HCT116 (cell line): Measurements from ENCODE around the gene PRDM12. TPM values are rescaled to one million over a fixed set of nuclear protein-coding genes. Genes with fewer than 3 reads are reported as not detected.

Experiments
- ATAC-seq: fragments of 200-7000 bp; cut with Tn5 transposase; 2 replicates; pipeline ENCODE4 v1.9.1; 2020; ENCODE audit warnings: mild to moderate bottlenecking, moderate library complexity
- BruUV-seq: library from RNA; stranded (reverse); fragments of 400-500 nt; replicated peaks from 2 replicates; lab custom pipeline; 2021; lab: Mats Ljungman, UMichigan
- CTCF ChIA-PET: fragments of 300-600 bp; sonication (Branson Sonifier 250); formaldehyde crosslinking; loops from one replicate; lab custom pipeline; 2021; ENCODE audit warnings: antibody characterized with exemption; lab: Charles Lee
- POLR2A ChIA-PET: fragments of 300-600, 350-600 bp; sonication (Branson Sonifier 250); formaldehyde crosslinking; loops from one replicate; lab custom pipeline; 2021; ENCODE audit warnings: antibody characterized with exemption; lab: Charles Lee
- RAD21 ChIA-PET, 2 experiments: fragments of 300-600 bp; sonication (Branson Sonifier 250); formaldehyde crosslinking; loops; one replicate each; lab custom pipeline; 2023; ENCODE audit warnings: low total read pairs in 2 of 2; ENCODE audit not compliant: uncharacterized antibody in 2 of 2, unreplicated experiment in 2 of 2, low non-redundant PET in 1 of 2; lab: Charles Lee
- DNase-seq: peaks from one replicate; pipeline ENCODE4 v3.0.0-alpha.2; 2010; ENCODE audit warnings: low read depth, low spot score
- H2AFZ ChIP-seq: fragments of 200-600 bp; shearing (Covaris generic), sonication (generic); 2 replicates; pipeline ENCODE4 v1.6.1; 2017; ENCODE audit warnings: low read depth, mixed run types, mixed read lengths, antibody characterized with exemption, low read length; ENCODE audit not compliant: poor library complexity, severe bottlenecking
- H3K27ac ChIP-seq: 2 replicates; pipeline ENCODE4 v1.5.1; 2012; ENCODE audit warnings: low read depth, low read length
- H3K27me3 ChIP-seq: fragments of 200-600 bp; sonication (generic); 2 replicates; pipeline ENCODE4 v1.6.1; 2016; ENCODE audit warnings: mixed run types, low read length, mixed read lengths; ENCODE audit not compliant: insufficient read depth
- H3K36me3 ChIP-seq, 2 experiments: fragments of 200-500 bp in 1 of 2; fragments of 200-600 bp in 1 of 2; sonication (Bioruptor generic) in 1 of 2; sonication (generic) in 1 of 2; 2 replicates each; pipeline versions ENCODE4 v1.5.1 to v1.6.1; 2014 to 2016; ENCODE audit warnings: low read length in 2 of 2, inconsistent platforms in 1 of 2, mixed read lengths in 1 of 2, mixed run types in 1 of 2; ENCODE audit not compliant: insufficient read depth in 2 of 2, control insufficient read depth in 1 of 2
- H3K4me1 ChIP-seq, 2 experiments: fragments of 200-600 bp in 1 of 2; sonication (generic) in 1 of 2; 2 replicates each; pipeline versions ENCODE4 v1.5.1 to v1.6.1; 2012 to 2017; ENCODE audit warnings: low read length in 2 of 2, inconsistent platforms in 1 of 2, mild to moderate bottlenecking in 1 of 2, mixed read lengths in 1 of 2, mixed run types in 1 of 2, moderate library complexity in 1 of 2; ENCODE audit not compliant: insufficient read depth in 2 of 2, control insufficient read depth in 1 of 2
- H3K4me2 ChIP-seq: fragments of 200-600 bp; sonication (generic); 2 replicates; pipeline ENCODE4 v1.6.1; 2017; ENCODE audit warnings: mixed run types, low read length, mixed read lengths
- H3K4me3 ChIP-seq, 2 experiments: fragments of 200-600 bp in 1 of 2; sonication (generic) in 1 of 2; replicated peaks in 1 of 2; 2 replicates each; pipeline ENCODE4 v1.5.1; 2011 to 2016; ENCODE audit warnings: low read length in 2 of 2, control low read depth in 1 of 2, low read depth in 1 of 2, mild to moderate bottlenecking in 1 of 2, mixed read lengths in 1 of 2, mixed run types in 1 of 2
- H3K79me2 ChIP-seq: fragments of 200-600 bp; sonication (generic); 2 replicates; pipeline ENCODE4 v1.6.1; 2017; ENCODE audit warnings: mild to moderate bottlenecking, mixed run types, low read length, moderate library complexity, mixed read lengths; ENCODE audit not compliant: insufficient read depth
- H3K9ac ChIP-seq: fragments of 200-600 bp; sonication (generic); 2 replicates; pipeline ENCODE4 v1.6.1; 2016; ENCODE audit warnings: low read length, mixed read lengths
- H3K9me2 ChIP-seq: fragments of 200-600 bp; sonication (generic), shearing (Covaris generic); 2 replicates; pipeline ENCODE4 v1.6.1; 2017; ENCODE audit warnings: mixed run types, mild to moderate bottlenecking, moderate library complexity; ENCODE audit not compliant: insufficient read depth
- H3K9me3 ChIP-seq, 2 experiments: fragments of 200-500 bp in 1 of 2; fragments of 200-600 bp in 1 of 2; sonication (Bioruptor generic) in 1 of 2; sonication (generic) in 1 of 2; 2 replicates each; pipeline ENCODE4 v1.6.1; 2014 to 2017; ENCODE audit warnings: low read length in 2 of 2, mixed read lengths in 2 of 2, inconsistent platforms in 1 of 2, low read depth in 1 of 2, mild to moderate bottlenecking in 1 of 2, mixed run types in 1 of 2, moderate library complexity in 1 of 2; ENCODE audit not compliant: control insufficient read depth in 1 of 2, insufficient read depth in 1 of 2
- H4K20me1 ChIP-seq: fragments of 200-600 bp; sonication (generic), shearing (Covaris generic); 2 replicates; pipeline ENCODE4 v1.6.1; 2017; ENCODE audit warnings: mixed run types, mild to moderate bottlenecking, moderate library complexity; ENCODE audit not compliant: insufficient read depth
- CEBPB ChIP-seq: IDR thresholded peaks from 2 replicates; pipeline ENCODE4 v1.6.1; 2012; ENCODE audit warnings: low read depth
- CTCF ChIP-seq, 3 experiments: fragments of 200-600 bp in 1 of 3; sonication (generic) in 1 of 3; IDR thresholded peaks in 2 of 3; conservative IDR thresholded peaks in 1 of 3; 2 replicates each; pipeline ENCODE4 v1.5.1; 2012 to 2017; ENCODE audit warnings: low read depth in 2 of 3, low read length in 2 of 3, antibody characterized with exemption in 1 of 3, borderline replicate concordance in 1 of 3, control low read depth in 1 of 3, mild to moderate bottlenecking in 1 of 3, mixed read lengths in 1 of 3, mixed run types in 1 of 3, moderate library complexity in 1 of 3; ENCODE audit not compliant: insufficient read depth in 1 of 3
- EGR1 ChIP-seq: IDR thresholded peaks from 2 replicates; pipeline ENCODE4 v1.6.1; 2012; ENCODE audit warnings: low read depth
- JUND ChIP-seq: IDR thresholded peaks from 2 replicates; pipeline ENCODE4 v1.6.1; 2012
- SP1 ChIP-seq: IDR thresholded peaks from 2 replicates; pipeline ENCODE4 v1.6.1; 2012; ENCODE audit warnings: low read depth
- SRF ChIP-seq: IDR thresholded peaks from 2 replicates; pipeline ENCODE4 v1.6.1; 2012; ENCODE audit warnings: low read depth
- TCF7L2 ChIP-seq: IDR thresholded peaks from 2 replicates; pipeline ENCODE4 v1.7.0; 2011; ENCODE audit warnings: borderline replicate concordance, inconsistent platforms; ENCODE audit not compliant: insufficient read depth, insufficient read length; ENCODE audit errors: extremely low read depth
- YY1 ChIP-seq: IDR thresholded peaks from 2 replicates; pipeline ENCODE4 v1.6.1; 2011; ENCODE audit warnings: low read length, low read depth, moderate library complexity, mild to moderate bottlenecking; ENCODE audit not compliant: insufficient replicate concordance; ENCODE audit errors: extremely low read depth
- ZNF274 ChIP-seq: fragments of 200-500 bp; sonication (Bioruptor generic); IDR thresholded peaks from 2 replicates; pipeline ENCODE4 v1.6.1; 2014; ENCODE audit warnings: mild to moderate bottlenecking, low read depth, low read length, inconsistent platforms
- intact Hi-C: fragments of 100-400 bp; cut with micrococcal nuclease; formaldehyde crosslinking; loops from 2 replicates; pipeline ENCODE4 v1.10.0; 2022
- total RNA-seq: library from RNA; stranded (reverse); gene quantifications from one replicate; pipeline ENCODE4 v1.2.1, GENCODE V29; 2021; ENCODE audit not compliant: unreplicated experiment
- TF ChIP-seq, protein P1 (sequence below): IDR thresholded peaks from 2 replicates; pipeline ENCODE4 v1.6.1; 2011; ENCODE audit warnings: mild to moderate bottlenecking, low read length, moderate library complexity; ENCODE audit not compliant: insufficient replicate concordance; ENCODE audit errors: extremely low read depth

The PRDM12 gene
- total RNA-seq, 1 experiment from 2014 or later, result 0.54 TPM

- TF ChIP-seq ZNF274, result no peak
- no peak for TF ChIP-seq EGR1
- no peak for TF ChIP-seq CEBPB
Observed at GRCh38 chr9:130638284-130639123, 25.9 kb upstream of the PRDM12 start (continued).

DNA sequence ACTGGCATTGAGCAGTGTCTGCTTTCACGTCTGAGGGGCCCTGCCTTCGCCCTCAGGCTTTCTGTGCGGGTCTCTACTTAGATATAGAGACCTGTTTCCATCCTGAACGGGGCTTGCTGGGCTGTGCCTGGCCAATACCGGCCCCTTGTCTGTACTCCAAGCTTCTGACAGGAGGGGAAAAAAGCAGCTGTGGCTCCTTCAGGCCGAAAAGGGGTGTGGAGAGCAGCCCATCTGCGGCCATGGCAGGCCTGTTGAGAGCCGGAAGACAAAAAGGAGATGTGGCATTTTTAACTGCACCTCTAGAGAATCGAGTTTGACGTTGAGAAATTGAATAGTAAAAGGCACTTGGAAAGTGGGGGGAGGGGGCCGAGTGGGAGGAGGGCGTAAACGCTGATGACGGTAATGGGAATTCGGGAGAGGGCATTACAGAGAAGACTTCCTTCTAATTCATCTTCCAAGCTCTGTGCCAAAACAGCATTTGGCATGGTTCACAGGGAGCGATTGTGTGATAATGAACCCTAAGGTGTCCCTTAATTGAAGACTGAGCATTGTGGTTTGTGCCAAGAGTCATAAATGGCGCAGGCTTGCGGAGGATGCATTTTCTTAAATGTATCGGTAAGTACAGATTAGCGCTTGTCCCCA, 25.1 kb upstream of the PRDM12 start:
- H3K4me1 ChIP-seq, result no peaks in the 10 kb centered on the region
- H3K9me2 ChIP-seq, result no peaks in the 10 kb centered on the region
- CTCF ChIA-PET, result no interaction called here

More for the DNA sequence above, 25.1 kb upstream of the PRDM12 start:
- Histone ChIP-seq H3K4me2 (no peak overlapping the region), H3K4me3 (no peak overlapping the region), H3K27me3 (no peaks in the 10 kb centered on the region), H4K20me1 (no peaks in the 10 kb centered on the region), H3K79me2 (no peaks in the 10 kb centered on the region), H3K27ac (no peak overlapping the region), H3K9me3 (no peaks in the 10 kb centered on the region), H3K36me3 (peaks cover 10 to 11% of the 10 kb centered on the region in 2 experiments), H3K9ac (no peak overlapping the region), H2AFZ (no peak overlapping the region)
- DNase-seq (no peak), ATAC-seq (no peak)
- ChIA-PET RAD21 (no interaction called here), POLR2A (no interaction called here)
- no TSS peak for BruUV-seq
- TF ChIP-seq, protein P1, sequence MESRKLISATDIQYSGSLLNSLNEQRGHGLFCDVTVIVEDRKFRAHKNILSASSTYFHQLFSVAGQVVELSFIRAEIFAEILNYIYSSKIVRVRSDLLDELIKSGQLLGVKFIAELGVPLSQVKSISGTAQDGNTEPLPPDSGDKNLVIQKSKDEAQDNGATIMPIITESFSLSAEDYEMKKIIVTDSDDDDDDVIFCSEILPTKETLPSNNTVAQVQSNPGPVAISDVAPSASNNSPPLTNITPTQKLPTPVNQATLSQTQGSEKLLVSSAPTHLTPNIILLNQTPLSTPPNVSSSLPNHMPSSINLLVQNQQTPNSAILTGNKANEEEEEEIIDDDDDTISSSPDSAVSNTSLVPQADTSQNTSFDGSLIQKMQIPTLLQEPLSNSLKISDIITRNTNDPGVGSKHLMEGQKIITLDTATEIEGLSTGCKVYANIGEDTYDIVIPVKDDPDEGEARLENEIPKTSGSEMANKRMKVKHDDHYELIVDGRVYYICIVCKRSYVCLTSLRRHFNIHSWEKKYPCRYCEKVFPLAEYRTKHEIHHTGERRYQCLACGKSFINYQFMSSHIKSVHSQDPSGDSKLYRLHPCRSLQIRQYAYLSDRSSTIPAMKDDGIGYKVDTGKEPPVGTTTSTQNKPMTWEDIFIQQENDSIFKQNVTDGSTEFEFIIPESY, result no peak
- TF ChIP-seq CTCF (IDR thresholded peaks at IDR 0.05 in 2 of 3, conservative IDR thresholded peaks at IDR 0.05 in 1 of 3; ENCODE audit: borderline replicate concordance in 1 of 3, insufficient read depth in 1 of 3, low read depth in 2 of 3, low read length in 2 of 3), result no peak
- TF ChIP-seq CEBPB, result no peak
- no peak for TF ChIP-seq JUND
- TF ChIP-seq SP1, result no peak
- no peak for TF ChIP-seq TCF7L2
- TF ChIP-seq YY1, result no peak
- no peak for TF ChIP-seq SRF
- intact Hi-C loops, result no loop called here
